Measurements from ENCODE around the gene UBE2J2.
A peak's percentile ranks its signal among the peaks of the same experiment; 100 is the strongest.

Gene UBE2J2

DNA sequence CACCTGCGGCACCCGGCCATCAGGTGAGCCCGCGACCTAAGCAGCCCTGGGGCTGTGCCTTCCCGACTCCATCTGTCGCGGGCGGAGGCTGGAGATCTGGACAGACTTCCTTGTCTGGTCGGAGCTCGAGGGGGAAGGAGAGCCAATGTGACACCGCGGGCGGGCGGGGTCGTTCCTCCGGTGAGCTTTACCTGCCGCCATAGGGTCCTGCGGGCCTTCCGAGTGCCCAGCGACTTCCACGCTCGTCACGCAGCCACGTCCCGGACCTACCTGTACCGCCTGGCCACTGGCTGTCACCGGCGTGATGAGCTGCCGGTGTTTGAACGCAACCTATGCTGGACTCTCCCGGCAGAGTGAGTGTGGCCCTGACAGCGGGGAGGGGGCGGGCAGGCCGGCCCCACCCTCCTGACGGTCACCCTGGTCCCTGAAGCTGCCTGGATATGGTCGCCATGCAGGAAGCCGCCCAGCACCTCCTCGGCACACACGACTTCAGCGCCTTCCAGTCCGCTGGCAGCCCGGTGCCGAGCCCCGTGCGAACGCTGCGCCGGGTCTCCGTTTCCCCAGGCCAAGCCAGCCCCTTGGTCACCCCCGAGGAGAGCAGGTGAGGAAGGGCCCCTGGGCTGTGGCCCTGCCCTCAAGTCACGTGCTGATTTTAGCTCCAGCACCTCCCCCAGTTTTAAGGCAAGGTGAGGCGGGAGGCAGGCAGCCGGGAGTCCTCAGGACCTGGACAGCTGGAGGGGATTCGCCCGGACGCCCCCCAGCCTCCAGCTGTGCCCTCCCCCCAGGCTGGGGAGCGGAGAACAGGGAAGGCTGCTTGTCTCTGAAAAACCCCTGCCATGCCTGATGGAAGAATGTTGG lies 35.8 kb upstream of the UBE2J2 start:
- peak; percentile 15 for DNase-seq (ENCODE audit: low read depth)

DNA sequence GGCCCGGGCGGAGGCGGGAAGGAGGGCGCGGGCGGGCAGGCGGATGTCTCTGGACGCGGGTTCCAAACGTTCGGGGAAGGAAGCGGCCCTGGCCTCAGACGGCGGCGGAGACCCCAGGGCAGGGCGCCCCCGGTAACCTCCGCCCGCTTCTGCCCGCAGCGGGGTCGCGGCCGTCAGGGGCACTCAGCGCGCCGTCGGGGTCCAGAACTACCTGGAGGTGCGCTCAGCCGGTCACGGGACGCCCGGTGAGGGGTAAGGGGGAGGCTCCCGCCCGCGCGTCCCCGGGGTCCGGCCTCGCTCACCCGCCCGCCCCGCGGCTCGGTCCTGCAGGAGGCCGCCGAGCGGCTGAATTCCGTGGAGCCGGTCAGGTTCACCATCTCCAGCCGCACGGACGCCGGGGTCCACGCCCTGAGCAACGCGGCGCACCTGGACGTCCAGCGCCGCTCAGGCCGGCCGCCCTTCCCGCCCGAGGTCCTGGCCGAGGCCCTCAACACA lies 35.1 kb upstream of the UBE2J2 start:
- no peak for DNase-seq (ENCODE audit: low read depth)

GRCh38 chr1:1307923-1308755 lies 34.5 kb upstream of the UBE2J2 start, which contains the start of the genes ACAP3 and PUSL1:
Gene ACAP3 (minus strand): TSS chr1:1307930. CDS start chr1:1307815, 115 bp downstream.
Gene PUSL1 (plus strand): TSS chr1:1308597. CDS start chr1:1308644, 47 bp downstream.
- peak; percentile 96 for DNase-seq (ENCODE audit: low read depth)

DNA sequence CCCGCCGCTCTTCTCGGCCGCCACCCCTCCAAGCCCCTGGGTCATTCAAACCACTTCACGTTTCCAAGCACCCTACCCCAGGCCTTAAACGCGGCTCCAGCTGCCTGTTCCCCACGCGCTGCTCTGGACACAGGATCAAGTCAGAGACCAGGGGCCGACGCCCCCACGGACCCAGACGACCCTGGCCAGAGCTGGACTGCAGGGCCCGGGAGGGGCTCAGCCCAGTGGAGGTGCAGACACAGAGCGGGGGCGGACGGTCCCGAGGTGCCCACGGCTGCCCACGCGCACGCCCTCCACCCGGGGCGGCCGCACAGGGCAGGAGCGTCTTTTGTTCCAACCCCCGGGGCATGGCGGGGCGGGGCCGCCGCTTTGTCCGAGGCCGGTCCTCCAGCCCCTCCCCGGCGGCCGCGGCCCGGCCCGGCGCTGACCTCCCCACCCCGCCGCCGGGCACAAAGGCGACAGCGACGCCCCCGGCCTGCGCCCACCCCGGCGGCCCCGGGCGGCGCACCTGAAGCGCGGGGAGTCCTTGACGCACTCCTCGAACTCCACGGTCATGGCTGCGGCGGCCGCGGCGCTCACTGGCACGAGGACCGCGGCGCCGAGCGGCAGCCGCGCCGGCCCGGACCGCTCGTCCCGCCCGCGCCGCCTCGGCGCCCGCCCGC lies 33.7 kb upstream of the UBE2J2 start:
- peak; percentile 21 for DNase-seq (ENCODE audit: low read depth)

DNA sequence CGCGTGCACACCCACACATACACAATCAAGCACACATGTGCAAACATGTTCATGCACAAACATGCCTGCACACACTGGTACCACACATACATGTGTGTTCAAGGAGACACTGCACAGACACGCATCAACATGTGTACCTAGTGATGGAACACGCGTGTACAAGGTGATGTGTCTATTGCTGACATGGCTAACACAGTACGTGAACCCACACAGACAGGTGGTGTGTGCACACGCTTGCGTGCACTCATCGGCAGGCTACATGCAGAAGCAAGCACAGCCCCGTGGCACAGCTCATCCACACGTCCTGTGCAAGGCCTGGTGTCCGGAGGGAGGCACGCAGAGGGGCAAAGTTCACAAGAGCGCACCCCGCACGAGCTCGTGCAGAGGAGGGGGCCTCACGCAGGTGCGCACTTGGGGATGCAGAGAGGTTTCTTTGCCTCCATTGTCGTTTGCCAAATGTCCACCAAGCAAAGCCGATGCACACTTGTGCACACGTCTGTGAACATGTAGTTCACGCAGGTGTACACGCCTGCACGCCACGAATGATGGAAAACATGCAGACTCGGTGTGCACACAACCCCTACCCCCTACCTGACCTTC lies 33.1 kb upstream of the UBE2J2 start:
- DNase-seq (ENCODE audit: low read depth): peak; percentile 15

DNA sequence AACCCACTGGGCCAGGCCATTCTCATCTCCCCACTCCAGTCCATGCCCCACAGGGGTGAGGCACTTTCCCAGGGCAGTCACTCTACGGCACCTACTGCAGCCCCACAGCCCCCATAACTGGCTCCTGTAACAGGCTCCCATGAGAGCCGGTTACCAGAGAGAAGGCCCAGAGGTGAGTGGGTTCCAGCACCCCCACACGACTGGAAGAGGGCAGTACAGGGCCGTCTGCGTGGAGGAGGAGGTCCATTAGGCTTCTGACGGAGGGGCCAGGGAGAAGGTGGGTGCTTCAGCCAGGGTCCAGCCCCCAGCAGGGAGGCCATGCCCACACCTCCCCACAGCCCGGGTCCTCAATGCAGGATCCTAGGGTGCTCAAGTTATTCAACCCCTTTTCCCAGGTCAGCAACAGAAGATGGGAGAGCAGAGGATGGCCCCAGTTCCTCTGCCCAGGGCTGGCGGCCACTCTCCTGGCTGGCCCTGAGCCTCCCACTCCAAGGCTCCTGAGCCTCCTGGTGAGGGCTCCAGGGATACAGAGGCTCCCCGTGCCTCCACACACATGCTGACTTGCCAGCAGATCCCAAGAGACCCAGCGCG lies 32.5 kb upstream of the UBE2J2 start:
- peak; percentile 25 for DNase-seq (ENCODE audit: low read depth)

- DNase-seq (ENCODE audit: low read depth): peak; percentile 76
These were observed 31.8 kb upstream of the UBE2J2 start for GRCh38 chr1:1305300-1306069.

DNA sequence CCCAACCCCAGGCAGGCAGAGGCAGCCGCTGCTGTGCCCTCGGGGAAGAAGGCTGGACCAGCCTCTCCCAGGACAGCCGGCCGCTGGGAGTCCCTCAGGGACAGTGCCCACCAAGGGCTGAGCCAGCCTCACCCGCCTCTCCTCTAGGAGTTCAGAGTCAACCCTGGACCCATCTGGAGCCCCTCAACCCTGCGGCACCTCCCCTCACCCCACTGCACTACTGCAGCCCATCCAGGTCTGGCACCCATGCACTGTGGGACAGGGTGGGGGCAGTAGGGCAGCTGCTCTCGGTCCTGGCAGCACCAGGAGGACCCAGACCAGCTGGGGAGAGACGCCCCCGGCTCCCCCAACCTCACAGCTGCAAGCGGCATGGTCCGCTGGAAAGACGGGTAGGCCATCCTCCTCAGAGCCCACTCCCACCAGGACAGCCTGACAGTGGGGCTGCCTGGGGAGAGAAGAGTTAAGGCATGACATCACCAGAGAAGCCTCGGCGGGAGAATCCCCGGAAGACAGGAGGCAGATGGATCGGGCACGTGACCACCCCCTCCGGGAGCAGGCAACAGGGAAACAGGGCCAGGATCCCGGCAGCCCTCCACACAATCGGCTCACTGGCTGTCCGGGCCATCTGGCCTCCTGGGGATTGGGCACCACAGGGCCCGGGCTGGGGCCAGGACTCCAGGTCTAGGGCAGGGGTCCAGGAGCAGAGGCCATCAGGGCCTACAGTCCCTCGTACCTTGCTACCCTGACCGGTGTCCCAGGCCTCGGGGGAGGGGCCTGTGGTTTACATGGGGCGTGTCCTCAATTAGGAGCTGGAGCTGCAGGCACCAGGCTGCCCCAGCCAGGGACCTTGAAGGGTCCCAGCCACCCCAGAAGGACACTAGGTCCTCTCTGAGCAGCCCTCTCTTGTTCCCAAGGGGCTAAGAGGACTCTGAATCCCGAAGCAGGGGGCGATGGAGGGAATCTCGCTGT lies 31.0 kb upstream of the UBE2J2 start:
- DNase-seq (ENCODE audit: low read depth): peak; percentile 76

DNA sequence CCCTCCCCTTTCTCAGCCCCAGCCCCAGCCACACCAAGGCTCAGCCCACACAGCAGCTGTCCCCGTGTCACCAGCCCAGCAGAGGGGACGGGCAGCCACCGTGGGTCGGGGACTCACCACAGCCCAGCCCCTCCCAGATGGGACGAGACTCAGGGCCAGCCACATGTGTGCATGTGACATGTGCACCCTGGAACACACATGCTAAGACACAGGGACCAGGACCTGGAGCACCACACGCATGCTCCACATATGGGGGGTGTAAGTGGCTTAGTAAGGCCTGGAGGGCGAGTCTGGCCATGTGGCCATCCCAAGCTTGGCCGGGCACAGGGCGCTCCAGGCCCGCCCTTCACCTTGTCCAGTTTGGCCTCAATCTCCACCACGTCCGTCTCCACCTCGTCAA lies 30.1 kb upstream of the UBE2J2 start:
- no peak for DNase-seq (ENCODE audit: low read depth)

GRCh38 chr1:1302951-1303509 lies 29.4 kb upstream of the UBE2J2 start:
- DNase-seq (ENCODE audit: low read depth): no peak

GRCh38 chr1:1302006-1302430 lies 28.4 kb upstream of the UBE2J2 start:
- no peak for DNase-seq (ENCODE audit: low read depth)

GRCh38 chr1:1300352-1300739 lies 26.7 kb upstream of the UBE2J2 start:
- no peak for DNase-seq (ENCODE audit: low read depth)

DNA sequence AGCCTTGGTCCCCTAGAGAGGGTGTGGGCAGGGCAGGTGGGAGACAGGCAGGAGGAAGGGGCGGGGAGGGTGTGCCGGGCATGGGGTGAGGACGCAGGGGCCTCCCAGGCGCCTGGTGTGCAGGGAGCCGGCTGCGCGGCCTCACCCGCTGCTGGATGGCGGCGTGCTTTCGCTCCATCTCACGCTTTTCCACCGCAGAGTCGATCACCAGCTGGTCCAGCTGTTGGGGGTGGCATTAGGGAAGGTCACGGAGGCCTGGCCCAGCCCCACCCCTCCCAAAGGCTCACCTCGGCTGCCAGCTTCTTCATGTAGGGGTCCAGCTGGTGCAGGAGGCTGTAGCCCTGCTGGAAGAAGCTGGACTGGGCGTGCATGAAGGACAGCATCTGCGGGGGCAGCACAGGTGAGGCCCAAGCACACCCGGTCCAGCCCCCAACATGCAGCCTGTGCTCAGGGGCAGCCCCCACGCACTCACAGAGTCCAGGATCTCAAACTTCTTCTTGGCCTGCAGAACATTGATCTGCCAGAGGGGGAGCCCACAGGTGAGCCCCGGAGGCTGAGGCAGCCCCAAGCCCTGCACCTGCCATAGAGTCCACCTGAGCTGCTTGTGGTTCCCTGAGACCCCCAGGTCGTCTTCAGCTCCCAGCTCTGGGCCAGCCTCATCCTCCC lies 26.2 kb upstream of the UBE2J2 start:
- no peak for DNase-seq (ENCODE audit: low read depth)

DNA sequence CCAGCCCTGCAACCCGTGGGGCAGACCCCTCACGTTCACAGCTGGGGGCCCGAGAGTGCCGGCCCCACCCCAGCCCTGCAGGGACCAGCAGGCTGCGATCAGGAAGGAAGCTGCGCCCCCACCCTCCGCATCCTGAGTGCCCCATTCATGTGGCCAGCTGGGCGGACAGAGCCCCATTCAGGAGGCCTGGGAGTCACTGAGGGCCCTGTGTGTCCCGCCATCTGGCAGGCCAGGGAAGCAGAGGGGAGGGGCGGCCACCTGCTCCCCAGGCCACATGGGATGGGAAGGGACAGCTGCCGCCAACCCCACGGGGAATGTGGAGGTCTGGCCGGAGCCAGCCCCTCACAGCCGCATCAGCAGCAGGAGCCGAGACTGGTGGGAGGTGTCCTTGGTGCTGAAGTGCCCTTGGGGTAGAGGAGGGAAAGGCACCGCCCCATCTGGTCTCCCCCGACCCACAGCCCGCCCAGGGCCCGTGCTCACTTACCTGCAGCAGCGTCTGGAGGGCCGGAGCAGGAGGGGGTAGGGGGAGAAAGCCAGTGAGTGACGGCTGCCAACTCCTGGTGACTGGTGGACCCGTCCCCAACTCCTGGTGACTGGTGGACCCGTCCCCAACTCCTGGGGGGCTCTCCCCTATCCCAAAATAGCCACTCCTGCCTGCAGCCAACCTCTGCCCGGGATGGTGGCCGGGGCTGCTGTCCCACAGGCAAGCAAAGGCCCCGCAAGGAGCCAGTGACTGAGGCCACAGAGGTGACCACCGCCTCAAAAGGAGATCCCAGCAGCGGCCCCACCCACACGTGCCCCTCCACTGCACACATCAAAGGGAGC lies 25.4 kb upstream of the UBE2J2 start:
- peak; percentile 30 for DNase-seq (ENCODE audit: low read depth)

DNA sequence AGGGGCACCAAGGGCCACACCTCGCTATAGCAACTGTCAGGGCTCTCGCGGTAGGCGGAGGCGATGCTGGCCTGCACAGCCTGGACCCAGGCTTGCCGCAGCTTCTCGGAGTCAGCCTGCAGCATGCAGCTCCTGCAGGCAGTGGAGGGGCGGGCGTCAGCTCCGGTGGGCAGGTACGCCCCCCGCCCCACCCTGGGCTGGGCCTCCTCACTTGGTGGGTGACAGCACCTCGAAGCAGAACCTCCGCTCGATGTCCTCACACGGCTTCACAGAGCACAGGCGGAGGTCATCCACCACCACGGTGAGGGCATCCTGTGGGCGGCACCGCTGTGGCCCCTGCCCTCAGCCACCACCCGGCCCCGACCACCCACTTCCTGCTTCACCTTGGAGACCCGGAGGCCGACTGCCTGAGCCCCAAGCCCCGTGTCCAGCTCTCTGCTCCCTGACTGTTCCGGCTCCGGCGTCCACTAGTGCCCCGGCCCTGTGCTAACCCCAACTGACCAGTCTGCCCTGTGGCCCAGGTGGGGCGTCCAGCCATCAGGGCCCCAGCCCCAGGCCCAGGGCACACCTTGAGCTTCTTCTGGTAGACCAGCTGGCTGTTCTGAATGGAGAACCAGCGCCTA lies 24.3 kb upstream of the UBE2J2 start:
- DNase-seq (ENCODE audit: low read depth): no peak

GRCh38 chr1:1296070-1297061 lies 22.7 kb upstream of the UBE2J2 start:
- no peak for DNase-seq (ENCODE audit: low read depth)
